ENCODE measurements around the gene EPS8. TPM values are rescaled to one million over a fixed set of nuclear protein-coding genes. Genes with fewer than 3 reads are reported as not detected.
A peak's percentile ranks its signal among the peaks of the same experiment; 100 is the strongest.

EPS8 gene
- total RNA-seq, 1 experiment from 2014 or later: 85.3 TPM

DNA sequence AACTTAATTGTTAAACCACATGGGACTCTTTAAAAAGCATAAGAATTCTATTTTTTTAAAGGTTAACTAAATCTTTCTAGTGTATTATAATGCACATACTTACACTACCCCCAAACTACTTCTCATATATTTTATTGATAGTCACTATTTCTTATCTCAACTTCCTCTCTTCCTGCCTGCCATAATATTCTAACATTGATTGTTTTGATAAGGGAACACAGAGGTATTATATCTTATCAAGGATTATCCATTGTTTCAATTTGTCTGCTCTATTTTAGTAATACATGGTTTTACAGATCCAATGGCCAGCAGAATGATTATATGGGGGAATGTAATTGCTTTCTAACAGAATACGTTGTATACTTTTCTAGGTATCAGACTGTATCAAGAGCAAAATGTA is 98.9 kb downstream of the EPS8 start:
- BruUV-seq (replicated peaks): no TSS peak
- TF ChIP-seq CTCF (IDR thresholded peaks at IDR 0.05; ENCODE audit: unreplicated experiment): no peak
- DNase-seq (ENCODE audit: unreplicated experiment): no peak
- ChIA-PET CTCF (interaction anchor here (1.3 kb wide), 1 partner anchor 25 kb away, joined by 4 read pairs; no protein-coding TSS in a partner anchor), POLR2A (interaction anchor here (0.7 kb wide), 1 partner anchor 9 kb away, joined by 3 read pairs; no protein-coding TSS in a partner anchor)
- Mint-ChIP-seq H3K4me1 (ENCODE audit: insufficient read depth, unreplicated experiment) (peaks cover 50% of the 10 kb centered on the region), H3K27ac (ENCODE audit: low read depth, unreplicated experiment) (no peak overlapping the region), H3K4me3 (ENCODE audit: unreplicated experiment) (no peak overlapping the region), H3K36me3 (ENCODE audit: insufficient read depth, unreplicated experiment) (no peaks in the 10 kb centered on the region), H3K27me3 (ENCODE audit: insufficient read depth, unreplicated experiment) (no peaks in the 10 kb centered on the region), H3K9me3 (ENCODE audit: unreplicated experiment) (no peaks in the 10 kb centered on the region)
- intact Hi-C loops (cut with micrococcal nuclease): no loop called here

DNA sequence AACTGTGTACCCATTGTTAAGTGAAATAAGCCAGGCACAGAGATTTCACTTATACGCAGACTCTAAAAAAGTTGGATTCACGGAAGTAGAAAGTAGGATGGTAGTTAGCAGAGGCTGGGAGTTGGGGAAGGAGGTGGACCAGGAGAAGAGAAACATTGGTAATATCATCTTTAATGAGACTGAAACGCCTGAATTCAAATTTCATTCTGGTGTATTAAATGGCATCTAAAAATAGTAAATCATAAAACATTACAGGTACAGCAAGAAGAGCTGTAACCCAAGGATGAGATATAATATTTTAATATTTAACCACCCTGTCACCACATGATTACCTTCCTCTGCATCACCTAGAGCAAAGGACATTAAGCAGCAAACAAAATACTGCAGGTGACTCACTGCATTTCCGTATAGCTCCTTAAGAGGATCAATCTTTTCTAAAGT is 99.4 kb downstream of the EPS8 start:
- DNase-seq (ENCODE audit: unreplicated experiment): no peak
- H3K4me1 Mint-ChIP-seq (ENCODE audit: insufficient read depth, unreplicated experiment): peaks cover 50% of the 10 kb centered on the region
- H3K27me3 Mint-ChIP-seq (ENCODE audit: insufficient read depth, unreplicated experiment): no peaks in the 10 kb centered on the region
- intact Hi-C loops (cut with micrococcal nuclease): no loop called here
- POLR2A ChIA-PET: interaction anchor here (0.7 to 1.2 kb wide), 2 partner anchors 8 to 9 kb away, joined by 3 to 5 read pairs; no protein-coding TSS in a partner anchor
- no peaks in the 10 kb centered on the region for H3K36me3 Mint-ChIP-seq (ENCODE audit: insufficient read depth, unreplicated experiment)
- TF ChIP-seq CTCF (IDR thresholded peaks at IDR 0.05; ENCODE audit: unreplicated experiment): no peak
- CTCF ChIA-PET: interaction anchor here (1.3 kb wide), 1 partner anchor 24 kb away, joined by 4 read pairs; no protein-coding TSS in a partner anchor
- H3K9me3 Mint-ChIP-seq (ENCODE audit: unreplicated experiment): no peaks in the 10 kb centered on the region
- H3K27ac Mint-ChIP-seq (ENCODE audit: low read depth, unreplicated experiment): no peak overlapping the region
- no peak overlapping the region for H3K4me3 Mint-ChIP-seq (ENCODE audit: unreplicated experiment)
- no TSS peak for BruUV-seq (replicated peaks)

GRCh38 chr12:15688838-15689625 is 100.2 kb downstream of the EPS8 start:
- Mint-ChIP-seq H3K4me3 (ENCODE audit: unreplicated experiment) (no peak overlapping the region), H3K36me3 (ENCODE audit: insufficient read depth, unreplicated experiment) (no peaks in the 10 kb centered on the region), H3K27ac (ENCODE audit: low read depth, unreplicated experiment) (no peak overlapping the region), H3K9me3 (ENCODE audit: unreplicated experiment) (no peaks in the 10 kb centered on the region), H3K27me3 (ENCODE audit: insufficient read depth, unreplicated experiment) (no peaks in the 10 kb centered on the region), H3K4me1 (ENCODE audit: insufficient read depth, unreplicated experiment) (peaks cover 54% of the 10 kb centered on the region)
- intact Hi-C loops (cut with micrococcal nuclease): no loop called here
- DNase-seq (ENCODE audit: unreplicated experiment): no peak
- TF ChIP-seq CTCF (IDR thresholded peaks at IDR 0.05; ENCODE audit: unreplicated experiment): no peak
- POLR2A ChIA-PET: interaction anchor here (0.7 to 1.2 kb wide), 3 partner anchors 8 to 100 kb away, joined by 3 to 6 read pairs (median 5); partner anchors contain the start of gene EPS8
- CTCF ChIA-PET: interaction anchor here (1.0 kb wide), 1 partner anchor 98 kb away, joined by 3 read pairs; no protein-coding TSS in a partner anchor
- BruUV-seq (replicated peaks): no TSS peak

GRCh38 chr12:15688202-15688736 is 100.9 kb downstream of the EPS8 start:
- no peak overlapping the region for H3K4me3 Mint-ChIP-seq (ENCODE audit: unreplicated experiment)
- peak; percentile 45 for DNase-seq (ENCODE audit: unreplicated experiment)
- no peaks in the 10 kb centered on the region for H3K36me3 Mint-ChIP-seq (ENCODE audit: insufficient read depth, unreplicated experiment)
- ChIA-PET POLR2A (interaction anchor here (0.8 to 1.2 kb wide), 2 partner anchors 9 to 92 kb away, joined by 3 to 5 read pairs; no protein-coding TSS in a partner anchor), CTCF (interaction anchor here (0.8 to 1.0 kb wide), 2 partner anchors 97 to 144 kb away, joined by 3 to 4 read pairs; no protein-coding TSS in a partner anchor)
- no peaks in the 10 kb centered on the region for H3K27me3 Mint-ChIP-seq (ENCODE audit: insufficient read depth, unreplicated experiment)
- H3K4me1 Mint-ChIP-seq (ENCODE audit: insufficient read depth, unreplicated experiment): peaks cover 51% of the 10 kb centered on the region
- no peak for TF ChIP-seq CTCF (IDR thresholded peaks at IDR 0.05; ENCODE audit: unreplicated experiment)
- no TSS peak for BruUV-seq (replicated peaks)
- H3K27ac Mint-ChIP-seq (ENCODE audit: low read depth, unreplicated experiment): no peak overlapping the region
- intact Hi-C loops (cut with micrococcal nuclease): no loop called here
- no peaks in the 10 kb centered on the region for H3K9me3 Mint-ChIP-seq (ENCODE audit: unreplicated experiment)

Data from MCF 10A (cell line).